Upper lobe of left lung (tissue), 4 donors: ENCODE measurements around the gene KCP.

Experiments
- CTCF ChIP-seq, 6 experiments: fragments of 450-650 bp in 4 of 6; fragments of 200-600 bp in 2 of 6; sonication (generic) in 2 of 6; IDR thresholded peaks; one replicate each; pipeline ENCODE4 v1.5.1; 2016 to 2019; ENCODE audit warnings: antibody characterized with exemption in 6 of 6
- EP300 ChIP-seq, 4 donors: sonication (generic); formaldehyde crosslinking; IDR thresholded peaks; one replicate each; pipeline ENCODE4 v1.5.1; 2017; ENCODE audit warnings: antibody characterized with exemption in 4 of 4, control low read depth in 2 of 4
- POLR2A ChIP-seq, 4 donors: fragments of 450-650 bp; IDR thresholded peaks; one replicate each; pipeline ENCODE4 v1.5.1; 2016 to 2017; ENCODE audit warnings: antibody characterized with exemption in 4 of 4, mild to moderate bottlenecking in 2 of 4

- TF ChIP-seq CTCF (IDR thresholded peaks at IDR 0.05) (no peak), EP300 (IDR thresholded peaks at IDR 0.05) (no peak), POLR2A (IDR thresholded peaks at IDR 0.05) (no peak)
Measured at GRCh38 chr7:128849804-128850490, 60.6 kb downstream of the KCP start.
